Lower leg skin (tissue), 4 donors: ENCODE results near the gene F8. TPM values are rescaled to one million over a fixed set of nuclear protein-coding genes. Genes with fewer than 3 reads are reported as not detected.

Experiments
- DNase-seq, 2 donors: peaks; one replicate each; pipeline ENCODE4 v3.0.0-alpha.2; 2019; ENCODE audit warnings: low spot score in 2 of 2
- H3K4me3 ChIP-seq: fragments of 200-600 bp; sonication (generic); 2 replicates; pipeline ENCODE4 v1.5.1; 2017; ENCODE audit warnings: mild to moderate bottlenecking, low read depth; ENCODE audit not compliant: poor library complexity, severe bottlenecking
- POLR2A ChIP-seq, 2 donors: fragments of 450-650 bp; IDR thresholded peaks; one replicate each; pipeline ENCODE4 v1.6.1; 2016 to 2017; ENCODE audit warnings: antibody characterized with exemption in 2 of 2, mild to moderate bottlenecking in 1 of 2, moderate library complexity in 1 of 2
- WGBS, 2 donors: methylation state at CpG; one replicate each; pipeline ENCODE4 v1.1.5; 2018; 5-methylcytosine and 5-hydroxymethylcytosine counted together
- intact Hi-C: fragments of 100-400 bp; cut with DNase I; formaldehyde crosslinking; loops from one replicate; pipeline ENCODE4 v1.15.0; 2023; ENCODE audit warnings: low total_unique reads
- total RNA-seq, 4 donors: library from RNA; depleted of rRNA; stranded (reverse); fragments of >200 nt; gene quantifications; one replicate each; pipeline ENCODE4 v1.1.0, GENCODE V29; 2016
- TF ChIP-seq, protein P1 (sequence below), 3 donors: fragments of 450-650 bp; IDR thresholded peaks; one replicate each; pipeline ENCODE4 v1.5.1; 2016; ENCODE audit warnings: antibody characterized with exemption in 3 of 3, mild to moderate bottlenecking in 3 of 3, moderate library complexity in 2 of 3

F8 gene
- total RNA-seq = 1 to 10 TPM; 2.0 to 7.3 (median 7.0) TPM

DNA sequence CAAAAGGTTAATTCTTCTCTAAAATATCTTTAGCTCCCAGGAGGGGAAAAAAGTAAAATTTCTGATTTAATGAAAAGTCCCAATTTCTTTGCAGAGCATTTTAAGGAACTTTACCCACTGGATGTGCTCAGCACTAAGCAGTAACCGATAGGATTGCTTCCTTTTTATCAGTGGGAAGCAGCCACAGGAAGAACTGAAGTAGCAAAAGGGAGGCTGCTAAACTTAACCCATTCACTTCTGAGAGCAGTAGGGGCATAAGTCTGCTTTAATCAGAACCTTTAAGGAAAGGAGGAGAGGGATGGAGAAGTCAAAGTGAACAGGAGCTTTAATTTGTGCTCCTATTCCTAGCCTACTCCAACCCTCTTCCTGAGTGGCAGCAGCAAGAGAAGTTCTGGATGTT is at the start of gene F8:
F8 (minus strand) TSS at position 139 of the 400 bp plus-strand sequence. CDS start 171 bp downstream, outside the sequence.
- no peak within 1 kb of the TSS for H3K4me3 ChIP-seq
- intact Hi-C loops = no loop called here
- DNase-seq = no peak
- TF ChIP-seq, protein P1, sequence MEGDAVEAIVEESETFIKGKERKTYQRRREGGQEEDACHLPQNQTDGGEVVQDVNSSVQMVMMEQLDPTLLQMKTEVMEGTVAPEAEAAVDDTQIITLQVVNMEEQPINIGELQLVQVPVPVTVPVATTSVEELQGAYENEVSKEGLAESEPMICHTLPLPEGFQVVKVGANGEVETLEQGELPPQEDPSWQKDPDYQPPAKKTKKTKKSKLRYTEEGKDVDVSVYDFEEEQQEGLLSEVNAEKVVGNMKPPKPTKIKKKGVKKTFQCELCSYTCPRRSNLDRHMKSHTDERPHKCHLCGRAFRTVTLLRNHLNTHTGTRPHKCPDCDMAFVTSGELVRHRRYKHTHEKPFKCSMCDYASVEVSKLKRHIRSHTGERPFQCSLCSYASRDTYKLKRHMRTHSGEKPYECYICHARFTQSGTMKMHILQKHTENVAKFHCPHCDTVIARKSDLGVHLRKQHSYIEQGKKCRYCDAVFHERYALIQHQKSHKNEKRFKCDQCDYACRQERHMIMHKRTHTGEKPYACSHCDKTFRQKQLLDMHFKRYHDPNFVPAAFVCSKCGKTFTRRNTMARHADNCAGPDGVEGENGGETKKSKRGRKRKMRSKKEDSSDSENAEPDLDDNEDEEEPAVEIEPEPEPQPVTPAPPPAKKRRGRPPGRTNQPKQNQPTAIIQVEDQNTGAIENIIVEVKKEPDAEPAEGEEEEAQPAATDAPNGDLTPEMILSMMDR (IDR thresholded peaks at IDR 0.05) = no peak
- no peak for TF ChIP-seq POLR2A (IDR thresholded peaks at IDR 0.05)
- 9 to 29% methylated on average over 1 of the region's 1 CpG for WGBS, 2 donors

DNA sequence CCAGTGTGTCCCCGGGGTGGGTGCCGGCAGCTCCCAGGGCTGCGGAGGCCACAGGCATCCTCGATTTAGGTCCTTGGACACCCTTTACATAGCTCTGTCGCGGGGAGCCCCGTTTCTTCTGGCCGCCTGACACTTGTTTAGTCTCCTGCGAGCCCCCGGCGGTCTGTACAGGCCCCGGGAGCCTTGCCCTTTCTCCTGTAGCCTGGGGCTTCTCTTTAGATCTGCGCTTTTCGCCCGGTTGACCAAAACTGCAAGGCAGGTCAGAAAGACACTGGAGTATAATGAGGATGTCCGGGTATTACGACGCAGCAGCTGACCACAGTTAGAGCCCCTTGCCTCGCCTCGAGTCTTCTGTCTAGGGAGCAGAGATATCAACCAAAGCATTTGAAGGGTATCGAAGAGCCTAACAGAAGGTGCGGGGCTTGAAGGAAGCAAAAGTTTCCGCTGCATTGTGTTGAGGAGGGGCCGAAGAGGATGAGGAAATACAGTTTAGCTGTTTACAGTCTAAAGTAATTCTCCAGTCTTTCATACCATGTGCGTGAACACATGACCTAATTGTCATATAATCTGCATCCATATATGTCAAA is 49.3 kb upstream of the F8 start:
- no peak for TF ChIP-seq POLR2A (IDR thresholded peaks at IDR 0.05)
- TF ChIP-seq, protein P1 (IDR thresholded peaks at IDR 0.05) = no peak
- intact Hi-C loops = no loop called here
- 5 to 42% methylated on average over 10 to 25 of the region's 25 CpGs for WGBS, 2 donors
- DNase-seq = no peak
- H3K4me3 ChIP-seq = peak overlapping the region; percentile 38

DNA sequence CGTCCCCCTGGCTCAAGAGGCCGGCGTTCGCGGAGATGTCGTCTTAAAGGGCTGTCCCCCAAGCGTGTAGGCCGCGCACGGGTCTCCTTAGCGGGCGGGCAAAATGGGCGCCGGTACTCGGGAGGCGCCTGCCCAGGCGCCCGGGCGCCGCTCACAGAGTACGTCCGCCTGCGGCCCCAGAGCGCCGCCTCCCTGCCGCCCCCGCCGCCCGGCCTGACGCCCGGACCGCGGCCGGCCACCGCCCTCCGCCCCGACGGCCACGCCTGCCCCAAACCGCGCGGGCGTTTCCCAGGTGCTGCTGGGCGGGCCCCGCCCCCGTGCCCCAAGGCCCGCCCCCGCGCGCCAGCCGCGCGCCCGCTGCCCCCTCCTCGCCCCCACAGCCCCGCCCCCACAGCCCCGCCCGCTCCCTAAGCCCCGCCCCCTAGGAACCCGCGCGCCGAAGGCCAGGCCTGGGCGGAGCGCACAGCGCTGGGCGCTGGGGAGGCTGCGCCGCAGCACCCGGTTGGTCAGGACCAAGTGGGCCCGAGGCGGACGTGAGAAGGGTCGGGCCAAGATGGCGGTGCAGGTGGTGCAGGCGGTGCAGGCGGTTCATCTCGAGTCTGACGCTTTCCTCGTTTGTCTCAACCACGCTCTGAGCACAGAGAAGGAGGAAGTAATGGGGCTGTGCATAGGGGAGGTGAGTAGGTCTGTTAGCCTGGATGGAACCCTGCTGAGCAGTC is 48.6 kb upstream of the F8 start, which contains the start of the genes BRCC3, CMC4 and MTCP1:
BRCC3 (plus strand) TSS at position 534 of the 719 bp plus-strand sequence; CDS start at position 554, 20 bp downstream.
CMC4 (minus strand) TSS at position 162 of the 719 bp plus-strand sequence. CDS start 7,113 bp downstream, outside the sequence.
MTCP1 (minus strand) TSS at position 162 of the 719 bp plus-strand sequence. CDS start 5,126 bp downstream, outside the sequence.
- 1 to 42% methylated on average over 14 to 54 of the region's 81 CpGs for WGBS, 2 donors
- H3K4me3 ChIP-seq = peak within 1 kb of the TSS; percentile 40
- TF ChIP-seq, protein P1 (IDR thresholded peaks at IDR 0.05) = no peak
- peak in 1 of 2 donors; percentile 16 for TF ChIP-seq POLR2A (IDR thresholded peaks at IDR 0.05)
- intact Hi-C loops = no loop called here
- DNase-seq = peak; percentile 58 to 93

DNA sequence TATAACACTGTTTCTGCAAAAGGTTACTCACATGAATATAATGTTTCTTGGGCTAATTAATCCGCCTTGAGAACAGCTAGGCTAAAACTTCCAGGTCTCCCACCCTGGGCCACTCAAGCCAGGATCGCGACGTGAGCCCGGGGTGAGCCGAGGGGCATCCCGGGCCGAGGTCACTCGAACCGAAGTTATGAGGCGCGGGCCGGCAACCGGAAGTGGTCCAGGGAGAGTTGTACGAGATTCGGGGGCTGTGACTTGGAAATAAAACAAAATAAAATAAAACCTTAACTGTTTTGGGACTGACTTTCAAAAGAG is 48.1 kb upstream of the F8 start:
- 0 to 43% methylated on average over 16 of the region's 16 CpGs for WGBS, 2 donors
- TF ChIP-seq, protein P1 (IDR thresholded peaks at IDR 0.05) = no peak
- TF ChIP-seq POLR2A (IDR thresholded peaks at IDR 0.05) = no peak
- H3K4me3 ChIP-seq = peak overlapping the region; percentile 40
- DNase-seq = no peak
- intact Hi-C loops = no loop called here

DNA sequence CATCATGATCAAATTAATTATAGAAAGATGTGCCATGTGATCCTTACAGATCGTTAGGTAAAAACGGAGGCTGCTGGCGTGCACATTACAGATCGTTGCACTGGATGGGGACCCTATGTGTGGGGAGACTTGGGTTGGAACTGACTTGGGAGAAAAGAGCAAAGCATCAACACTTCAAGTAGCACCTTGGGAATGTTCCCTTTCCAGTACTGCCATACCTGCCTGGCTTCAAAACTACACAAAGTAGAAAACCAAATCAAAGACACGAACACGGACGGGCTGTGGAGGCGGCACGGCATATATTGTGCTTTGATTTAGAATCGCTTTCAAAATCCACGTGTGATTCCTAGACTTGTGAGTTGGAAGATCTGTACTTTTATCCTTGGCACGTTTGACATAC is 47.5 kb upstream of the F8 start:
- intact Hi-C loops = no loop called here
- peak overlapping the region; percentile 40 for H3K4me3 ChIP-seq
- WGBS, 2 donors = 5 to 43% methylated on average over 12 of the region's 12 CpGs
- TF ChIP-seq POLR2A (IDR thresholded peaks at IDR 0.05) = no peak
- TF ChIP-seq, protein P1 (IDR thresholded peaks at IDR 0.05) = no peak
- no peak for DNase-seq
